ENCODE measurements around the gene PTPRD.

GRCh38 chr9:8643896-8644295 is 1968.9 kb downstream of the PTPRD start:
- TF ChIP-seq, protein P1, sequence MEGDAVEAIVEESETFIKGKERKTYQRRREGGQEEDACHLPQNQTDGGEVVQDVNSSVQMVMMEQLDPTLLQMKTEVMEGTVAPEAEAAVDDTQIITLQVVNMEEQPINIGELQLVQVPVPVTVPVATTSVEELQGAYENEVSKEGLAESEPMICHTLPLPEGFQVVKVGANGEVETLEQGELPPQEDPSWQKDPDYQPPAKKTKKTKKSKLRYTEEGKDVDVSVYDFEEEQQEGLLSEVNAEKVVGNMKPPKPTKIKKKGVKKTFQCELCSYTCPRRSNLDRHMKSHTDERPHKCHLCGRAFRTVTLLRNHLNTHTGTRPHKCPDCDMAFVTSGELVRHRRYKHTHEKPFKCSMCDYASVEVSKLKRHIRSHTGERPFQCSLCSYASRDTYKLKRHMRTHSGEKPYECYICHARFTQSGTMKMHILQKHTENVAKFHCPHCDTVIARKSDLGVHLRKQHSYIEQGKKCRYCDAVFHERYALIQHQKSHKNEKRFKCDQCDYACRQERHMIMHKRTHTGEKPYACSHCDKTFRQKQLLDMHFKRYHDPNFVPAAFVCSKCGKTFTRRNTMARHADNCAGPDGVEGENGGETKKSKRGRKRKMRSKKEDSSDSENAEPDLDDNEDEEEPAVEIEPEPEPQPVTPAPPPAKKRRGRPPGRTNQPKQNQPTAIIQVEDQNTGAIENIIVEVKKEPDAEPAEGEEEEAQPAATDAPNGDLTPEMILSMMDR (IDR thresholded peaks at IDR 0.05): no peak
- TF ChIP-seq EZH2 (IDR thresholded peaks at IDR 0.05; ENCODE audit: borderline replicate concordance, insufficient read depth, low read depth, low read length, poor library complexity, severe bottlenecking): no peak

Data from B cell (primary cell).